Right atrium auricular region (tissue), 2 donors: ENCODE measurements around the gene TTLL12. TPM values are rescaled to one million over a fixed set of nuclear protein-coding genes. Genes with fewer than 3 reads are reported as not detected.

Experiments used
- DNase-seq: peaks from one replicate; pipeline ENCODE4 v3.0.0-alpha.2; 2019; ENCODE audit warnings: low spot score
- H3K27ac ChIP-seq, 2 donors: fragments of 200-600 bp; sonication (generic); 1 replicate in 1 of 2; 2 replicates in 1 of 2; pipeline ENCODE4 v1.5.1; 2016 to 2019
- H3K27me3 ChIP-seq, 2 donors: fragments of 200-600 bp; sonication (generic); one replicate each; pipeline versions ENCODE4 v1.5.1 to v1.6.0; 2017 to 2019
- H3K36me3 ChIP-seq: fragments of 200-600 bp; sonication (generic); one replicate; pipeline ENCODE4 v1.5.1; 2016
- H3K4me1 ChIP-seq, 2 donors: fragments of 200-600 bp; sonication (generic); one replicate each; pipeline versions ENCODE4 v1.5.1 to v1.6.0; 2017 to 2019
- H3K4me3 ChIP-seq, 2 donors: fragments of 200-600 bp; sonication (generic); 1 replicate in 1 of 2; 2 replicates in 1 of 2; pipeline ENCODE4 v1.5.1; 2017 to 2019; ENCODE audit warnings: mild to moderate bottlenecking in 1 of 2, moderate library complexity in 1 of 2
- H3K9me3 ChIP-seq, 2 donors: fragments of 200-600 bp; sonication (generic); one replicate each; pipeline ENCODE4 v1.5.1; 2019
- CTCF ChIP-seq, 2 donors: fragments of 200-600 bp; sonication (generic); IDR thresholded peaks; one replicate each; pipeline ENCODE4 v1.5.1; 2019; ENCODE audit warnings: antibody characterized with exemption in 2 of 2
- total RNA-seq, 2 donors: library from RNA; depleted of rRNA; stranded (reverse); fragments of >200 nt; gene quantifications; one replicate each; pipeline ENCODE4 v1.1.0, GENCODE V29; 2016

TTLL12 gene
- total RNA-seq, 2 donors from 2014 or later, result 11.4 to 15.1 TPM

- Histone ChIP-seq H3K9me3 (no peaks in the 10 kb centered on the region), H3K4me1 (peaks cover 0 to 33% of the 10 kb centered on the region in 2 donors), H3K36me3 (peaks cover 20% of the 10 kb centered on the region), H3K4me3 (no peak overlapping the region), H3K27me3 (no peaks in the 10 kb centered on the region), H3K27ac (no peak overlapping the region)
- no peak for DNase-seq
- no peak for TF ChIP-seq CTCF (IDR thresholded peaks at IDR 0.05)
Observed at GRCh38 chr22:43129426-43130425, 57.2 kb downstream of the TTLL12 start.

- Histone ChIP-seq H3K9me3 (no peaks in the 10 kb centered on the region), H3K27ac (no peak overlapping the region), H3K4me3 (no peak overlapping the region), H3K27me3 (no peaks in the 10 kb centered on the region), H3K36me3 (peaks cover 12% of the 10 kb centered on the region), H3K4me1 (peaks cover 0 to 33% of the 10 kb centered on the region in 2 donors)
- DNase-seq, result no peak
- no peak for TF ChIP-seq CTCF (IDR thresholded peaks at IDR 0.05)
Observed at GRCh38 chr22:43128928-43129424, 58.0 kb downstream of the TTLL12 start.

GRCh38 chr22:43128116-43128515, 58.8 kb downstream of the TTLL12 start:
- no peak for TF ChIP-seq CTCF (IDR thresholded peaks at IDR 0.05)
- no peak for DNase-seq
- no peaks in the 10 kb centered on the region for H3K9me3 ChIP-seq
- H3K36me3 ChIP-seq, result peaks cover 7% of the 10 kb centered on the region
- no peak overlapping the region for H3K4me3 ChIP-seq
- H3K4me1 ChIP-seq, result peaks cover 0 to 33% of the 10 kb centered on the region in 2 donors
- H3K27ac ChIP-seq, result no peak overlapping the region
- H3K27me3 ChIP-seq, result no peaks in the 10 kb centered on the region

- no peak for DNase-seq
- Histone ChIP-seq H3K4me3 (no peak overlapping the region), H3K27me3 (no peaks in the 10 kb centered on the region), H3K27ac (no peak overlapping the region), H3K9me3 (no peaks in the 10 kb centered on the region), H3K36me3 (no peaks in the 10 kb centered on the region), H3K4me1 (peaks cover 0 to 29% of the 10 kb centered on the region in 2 donors)
- TF ChIP-seq CTCF (IDR thresholded peaks at IDR 0.05), result no peak
Observed at GRCh38 chr22:43127166-43127908, 59.6 kb downstream of the TTLL12 start.

GRCh38 chr22:43126501-43127165, 60.3 kb downstream of the TTLL12 start:
- no peak for DNase-seq
- H3K9me3 ChIP-seq, result no peaks in the 10 kb centered on the region
- H3K27ac ChIP-seq, result no peak overlapping the region
- H3K27me3 ChIP-seq, result no peaks in the 10 kb centered on the region
- TF ChIP-seq CTCF (IDR thresholded peaks at IDR 0.05), result no peak
- no peak overlapping the region for H3K4me3 ChIP-seq
- H3K36me3 ChIP-seq, result no peaks in the 10 kb centered on the region
- peaks cover 0 to 22% of the 10 kb centered on the region in 2 donors for H3K4me1 ChIP-seq
